Liver (tissue), 2 donors: ENCODE measurements around the gene OR7G2.

Source experiments
- CTCF ChIP-seq: fragments of 150-350 bp; IDR thresholded peaks from 2 replicates; pipeline ENCODE4 v1.5.1; 2017; ENCODE audit warnings: improper control_type of control experiment, low read depth, low read length; ENCODE audit not compliant: missing input control
- MAX ChIP-seq: IDR thresholded peaks from 2 replicates; pipeline ENCODE4 v1.6.1; 2016; ENCODE audit warnings: antibody characterized with exemption
- donor health status: healthy.

GRCh38 chr19:9061879-9062278 is 45.4 kb downstream of the OR7G2 start:
- TF ChIP-seq CTCF: no peak
- no peak for TF ChIP-seq MAX
